ENCODE results near the gene PCGF1. TPM values are rescaled to one million over a fixed set of nuclear protein-coding genes. Genes with fewer than 3 reads are reported as not detected.
A peak's percentile ranks its signal among the peaks of the same experiment; 100 is the strongest.
"Not testable (repeated sequence)": the region's sequence is repeated elsewhere in the genome, so short reads cannot be mapped to it uniquely, and the experiment has no call there.

Gene PCGF1
- total RNA-seq, 1 donor from 2014 or later, result 20.3 TPM

DNA sequence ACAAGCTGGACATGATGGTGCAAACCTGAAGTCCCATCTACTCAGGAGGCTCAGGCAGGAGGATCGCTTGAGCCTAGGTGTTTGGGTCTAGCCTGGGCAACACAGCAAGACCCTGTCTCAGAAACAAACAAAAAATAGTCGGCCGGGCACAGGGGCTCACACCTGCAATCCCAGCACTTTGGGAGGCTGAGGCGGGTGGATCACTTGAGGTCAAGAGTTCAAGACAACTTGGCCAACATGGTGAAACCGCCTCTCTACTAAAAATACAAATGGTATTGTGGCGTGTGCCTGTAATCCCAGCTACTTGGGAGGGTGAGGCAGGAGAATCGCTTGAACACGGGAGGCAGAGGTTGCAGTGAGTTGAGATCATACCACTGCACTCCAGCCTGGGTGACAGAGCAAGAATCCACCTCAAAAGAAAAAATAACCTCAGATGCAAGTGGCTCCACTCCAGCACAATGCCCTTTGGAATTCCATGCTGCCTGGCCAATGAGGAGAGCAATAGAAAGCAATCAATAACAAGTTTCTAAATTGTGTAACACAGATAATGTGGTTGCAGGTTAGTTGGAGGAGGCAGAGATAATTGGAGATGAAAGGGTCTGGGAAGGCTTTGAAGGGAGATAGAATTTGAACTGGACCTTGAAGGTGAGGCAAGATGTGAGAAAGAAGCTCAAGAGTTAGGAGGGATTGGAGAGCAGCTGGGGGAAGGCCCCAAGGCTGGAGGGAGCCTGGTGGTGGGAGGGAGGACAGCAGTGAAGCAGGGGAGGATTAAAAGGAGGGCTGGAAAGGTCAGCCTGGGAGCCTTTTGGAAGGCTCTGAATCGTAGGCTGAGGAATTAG lies 18.6 kb downstream of the PCGF1 start:
- ATAC-seq (ENCODE audit: poor library complexity), result no peak
- intact Hi-C loops (cut with DNase I), result no loop called here
- no peak for DNase-seq

DNA sequence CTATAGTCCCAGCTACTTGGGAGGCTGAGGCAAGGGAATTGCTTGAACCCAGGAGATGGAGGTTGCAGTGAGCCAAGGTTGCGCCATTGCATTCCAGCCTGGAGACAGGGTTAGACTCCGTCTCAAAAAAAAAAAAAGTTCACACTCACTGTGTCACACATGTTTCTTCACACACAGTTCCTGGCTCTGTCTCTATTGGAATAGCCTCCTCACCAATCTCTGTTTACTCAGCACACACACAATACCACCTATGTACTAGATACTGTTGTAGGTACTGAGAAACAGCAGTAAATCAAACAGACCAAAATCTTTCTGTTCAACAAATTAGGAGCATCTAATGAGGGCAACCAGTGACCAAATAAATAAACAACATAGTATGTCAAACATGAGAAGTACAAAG lies 21.4 kb downstream of the PCGF1 start:
- intact Hi-C loops (cut with DNase I), result no loop called here
- DNase-seq, result no peak
- ATAC-seq (ENCODE audit: poor library complexity), result no peak

DNA sequence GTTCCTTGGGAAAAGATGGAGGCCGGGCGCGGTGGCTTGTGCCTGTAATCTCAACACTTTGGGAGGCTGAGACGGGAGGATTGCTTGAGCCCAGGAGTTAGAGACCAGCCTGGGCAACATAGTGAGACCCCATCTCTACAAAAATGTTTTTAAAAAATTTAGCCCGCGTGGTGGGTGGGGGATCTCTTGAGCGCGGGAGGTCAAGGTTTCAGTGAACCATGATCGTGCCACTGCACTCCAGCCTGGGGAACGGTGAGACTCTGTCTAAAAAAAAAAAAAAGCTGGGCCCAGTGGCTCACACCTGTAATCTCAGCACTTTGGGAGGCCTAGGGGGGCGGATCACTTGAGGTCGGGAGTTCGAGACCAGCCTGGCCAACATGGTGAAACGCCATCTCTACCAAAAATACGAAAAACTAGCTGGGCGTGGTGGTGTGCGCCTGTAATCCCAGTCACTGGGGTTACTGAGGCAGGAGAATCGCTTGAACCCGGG lies 23.8 kb downstream of the PCGF1 start:
- DNase-seq; ATAC-seq (ENCODE audit: poor library complexity): not testable (repeated sequence)
- intact Hi-C loops (cut with DNase I), result loop anchor here (2.0 to 5.0 kb wide), 2 partner anchors 17 to 104 kb away; no protein-coding TSS in a partner anchor

- intact Hi-C loops (cut with DNase I), result loop anchor here (5.0 kb wide), 1 partner anchor 104 kb away; no protein-coding TSS in a partner anchor
- peak; percentile 97 for DNase-seq
- ATAC-seq (ENCODE audit: poor library complexity), result peak; percentile 99
Measured at GRCh38 chr2:74482801-74483674, 24.5 kb downstream of the PCGF1 start, which contains the start of the genes CCDC142 and TTC31. Gene CCDC142, minus strand, starts transcription at chr2:74482998. Its CDS starts 161 bp downstream, at chr2:74482837. Gene TTC31, plus strand, starts transcription at chr2:74483081. Its CDS starts 15 bp downstream, at chr2:74483096.

DNA sequence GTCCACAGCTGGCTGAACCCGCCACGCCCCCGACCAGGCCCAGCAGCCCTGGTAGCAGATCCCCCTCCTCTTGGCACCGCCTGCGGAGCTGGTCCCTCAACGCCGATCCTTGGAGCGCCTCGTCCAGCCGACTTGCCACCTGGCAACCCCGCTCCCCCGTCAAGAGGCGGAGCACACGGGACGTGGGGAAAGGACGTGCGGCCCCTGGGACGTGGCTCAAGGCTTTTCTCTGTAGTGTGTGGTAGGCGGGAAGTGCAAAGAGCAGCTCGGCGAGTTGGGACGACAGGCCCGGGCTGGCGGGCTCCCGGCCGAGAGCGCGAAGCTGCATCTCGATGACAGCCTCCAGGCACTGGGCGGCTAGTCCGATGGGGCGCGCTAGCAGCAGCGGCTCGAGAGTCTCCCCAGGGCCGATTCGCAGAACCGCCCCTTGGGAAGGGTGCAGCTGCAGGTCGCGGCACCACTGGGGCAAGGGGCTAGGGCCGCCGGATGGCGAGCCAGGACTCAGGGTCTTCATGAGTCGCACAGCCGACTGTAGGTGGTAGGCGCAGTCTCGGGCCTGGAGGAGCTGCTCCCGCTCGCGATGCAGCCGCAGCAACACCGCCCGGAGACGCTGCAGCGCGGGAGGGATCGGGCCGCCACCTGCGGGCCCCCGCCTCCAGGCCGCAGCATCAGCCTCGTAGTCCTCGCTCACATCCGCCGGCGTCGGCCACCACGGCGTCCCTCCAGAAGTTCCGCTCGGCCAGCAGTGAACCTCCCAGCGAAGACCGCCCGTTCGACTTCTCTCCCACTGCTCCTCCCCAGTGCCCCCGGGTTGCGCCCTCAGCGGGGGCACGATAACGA lies 25.3 kb downstream of the PCGF1 start:
- ATAC-seq (ENCODE audit: poor library complexity), result peak; percentile 71
- peak; percentile 80 for DNase-seq
- intact Hi-C loops (cut with DNase I), result loop anchor here (5.0 kb wide), 1 partner anchor 105 kb away; no protein-coding TSS in a partner anchor

- ATAC-seq (ENCODE audit: poor library complexity) (no peak), DNase-seq (no peak)
- intact Hi-C loops (cut with DNase I), result loop anchor here (5.0 kb wide), 1 partner anchor 106 kb away; no protein-coding TSS in a partner anchor
Measured at GRCh38 chr2:74481431-74481830, 26.1 kb downstream of the PCGF1 start.

- intact Hi-C loops (cut with DNase I), result no loop called here
- no peak for DNase-seq
- ATAC-seq (ENCODE audit: poor library complexity), result no peak
Measured at GRCh38 chr2:74474899-74475298, 32.6 kb downstream of the PCGF1 start.

DNA sequence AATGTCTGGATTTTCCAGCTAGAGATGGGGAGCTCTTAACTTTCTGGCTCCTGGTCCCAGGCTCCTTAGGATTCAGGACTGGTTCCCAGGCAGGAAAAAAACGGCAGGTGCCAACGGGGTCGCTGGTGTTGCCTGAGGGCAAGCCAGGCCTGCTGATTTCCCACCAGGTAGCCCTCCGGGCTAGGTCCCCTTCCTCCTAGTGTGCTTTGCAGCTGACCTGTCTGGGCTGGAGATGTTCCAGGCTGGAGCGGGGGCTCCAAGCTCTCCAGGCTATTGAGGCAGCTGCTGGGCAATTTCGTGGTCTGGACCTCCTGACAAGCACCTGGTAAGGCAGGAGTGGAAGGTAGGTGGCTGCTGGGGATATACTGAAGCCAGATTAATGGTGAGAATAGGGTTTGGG lies 33.0 kb downstream of the PCGF1 start:
- intact Hi-C loops (cut with DNase I), result no loop called here
- ATAC-seq (ENCODE audit: poor library complexity), result no peak
- no peak for DNase-seq

DNA sequence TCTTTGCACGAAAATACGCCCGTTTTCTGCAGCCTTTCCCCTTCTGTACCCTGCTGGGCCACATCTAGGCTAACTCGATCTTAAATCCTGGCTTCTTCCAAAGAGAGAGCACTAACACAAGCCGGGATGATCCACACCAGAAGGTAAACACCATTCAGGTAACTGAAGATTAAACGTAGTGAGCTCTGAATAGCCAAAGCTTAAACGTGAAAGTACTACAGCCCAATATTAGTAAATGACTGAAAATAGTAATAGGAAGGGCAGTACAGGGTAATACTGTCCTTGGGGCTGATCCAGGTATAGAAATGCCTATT lies 34.6 kb downstream of the PCGF1 start:
- peak; percentile 6 for ATAC-seq (ENCODE audit: poor library complexity)
- intact Hi-C loops (cut with DNase I), result no loop called here
- DNase-seq, result no peak

GRCh38 chr2:74472086-74472944 lies 35.2 kb downstream of the PCGF1 start, which contains the start of gene MRPL53:
Gene MRPL53, minus strand, starts transcription at chr2:74472680. Its CDS starts 20 bp downstream, at chr2:74472660.
- intact Hi-C loops (cut with DNase I), result no loop called here
- ATAC-seq (ENCODE audit: poor library complexity), result peak; percentile 97
- DNase-seq, result peak; percentile 97

DNA sequence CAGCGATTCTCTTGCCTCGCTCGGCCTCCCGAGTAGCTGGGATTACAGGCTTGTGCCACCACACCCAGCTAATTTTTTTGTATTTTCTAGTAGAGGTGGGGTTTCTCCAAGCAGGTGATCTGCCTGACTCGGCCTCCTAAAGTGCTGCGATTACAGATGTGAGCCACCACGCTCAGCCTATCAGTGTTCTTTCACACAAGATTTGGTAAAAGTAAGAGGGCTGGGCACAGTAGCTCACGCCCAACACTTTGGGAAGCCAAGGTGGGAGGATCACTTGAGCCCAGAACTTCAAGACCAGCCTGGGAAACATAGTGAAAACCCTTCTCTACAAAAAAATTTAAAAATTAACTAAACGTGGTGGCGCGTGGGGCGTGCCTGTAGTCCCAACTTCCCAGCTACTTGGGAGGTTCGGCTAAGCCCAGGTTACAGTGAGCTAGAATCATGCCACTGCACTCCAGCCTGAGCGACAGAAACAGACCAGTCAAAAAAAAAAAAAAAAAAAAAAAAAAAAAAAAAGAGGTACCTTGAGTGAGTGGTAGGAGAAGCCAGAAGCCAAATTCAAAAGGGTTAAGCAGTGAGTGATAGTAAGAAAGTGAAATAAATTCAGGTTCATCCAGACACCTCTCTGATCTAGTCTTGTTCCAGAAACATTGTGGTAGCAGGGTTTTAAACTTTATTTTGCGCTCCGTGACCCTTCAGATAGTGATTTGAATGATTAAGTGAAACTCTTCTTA lies 36.0 kb downstream of the PCGF1 start:
- DNase-seq (no peak), ATAC-seq (ENCODE audit: poor library complexity) (no peak)
- intact Hi-C loops (cut with DNase I), result no loop called here

DNA sequence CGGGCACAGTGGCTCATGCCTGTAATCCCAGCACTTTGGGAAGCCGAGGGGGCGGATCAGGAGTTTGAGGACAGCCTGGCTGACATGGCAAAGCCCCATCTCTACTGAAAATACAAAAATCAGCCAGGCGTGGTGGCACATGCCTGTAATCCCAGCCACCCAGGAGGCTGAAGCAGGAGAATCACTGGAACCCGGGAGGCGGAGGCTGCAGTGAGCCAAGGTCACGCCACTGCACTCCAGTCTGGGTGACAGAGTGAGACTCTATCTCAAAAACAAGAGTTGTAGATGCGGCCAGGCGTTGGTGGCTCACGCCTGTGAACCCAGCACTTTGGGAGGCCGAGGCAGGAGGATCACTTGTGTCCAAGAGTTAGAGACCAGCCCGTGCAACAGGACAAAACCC lies 36.8 kb downstream of the PCGF1 start:
- ATAC-seq (ENCODE audit: poor library complexity); DNase-seq; intact Hi-C loops (cut with DNase I): not testable (repeated sequence)

DNA sequence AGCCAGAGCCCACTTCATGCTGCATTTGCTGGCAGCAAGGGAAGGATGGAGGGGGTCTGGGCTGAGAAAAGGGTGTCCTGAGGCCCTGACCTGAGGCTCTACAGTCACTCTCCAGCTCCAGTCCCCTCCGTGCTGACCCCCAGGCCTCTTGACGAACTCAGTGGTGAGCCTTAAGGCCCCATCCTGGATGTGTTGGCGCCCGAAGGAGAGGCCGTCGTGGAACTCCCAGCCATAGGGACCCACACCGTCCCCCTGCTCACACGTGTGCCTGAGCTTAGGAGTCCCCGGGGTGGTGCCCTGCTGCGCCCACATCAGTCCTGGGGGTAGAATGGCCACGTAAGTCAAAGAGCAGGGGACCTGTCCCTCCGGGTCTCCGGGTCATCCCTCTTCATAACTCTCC lies 43.1 kb downstream of the PCGF1 start:
- intact Hi-C loops (cut with DNase I), result no loop called here
- ATAC-seq (ENCODE audit: poor library complexity), result peak; percentile 1

GRCh38 chr2:74462786-74463105 lies 44.7 kb downstream of the PCGF1 start:
- intact Hi-C loops (cut with DNase I), result no loop called here

More for the DNA sequence above, 43.1 kb downstream of the PCGF1 start:
- DNase-seq, result no peak

DNA sequence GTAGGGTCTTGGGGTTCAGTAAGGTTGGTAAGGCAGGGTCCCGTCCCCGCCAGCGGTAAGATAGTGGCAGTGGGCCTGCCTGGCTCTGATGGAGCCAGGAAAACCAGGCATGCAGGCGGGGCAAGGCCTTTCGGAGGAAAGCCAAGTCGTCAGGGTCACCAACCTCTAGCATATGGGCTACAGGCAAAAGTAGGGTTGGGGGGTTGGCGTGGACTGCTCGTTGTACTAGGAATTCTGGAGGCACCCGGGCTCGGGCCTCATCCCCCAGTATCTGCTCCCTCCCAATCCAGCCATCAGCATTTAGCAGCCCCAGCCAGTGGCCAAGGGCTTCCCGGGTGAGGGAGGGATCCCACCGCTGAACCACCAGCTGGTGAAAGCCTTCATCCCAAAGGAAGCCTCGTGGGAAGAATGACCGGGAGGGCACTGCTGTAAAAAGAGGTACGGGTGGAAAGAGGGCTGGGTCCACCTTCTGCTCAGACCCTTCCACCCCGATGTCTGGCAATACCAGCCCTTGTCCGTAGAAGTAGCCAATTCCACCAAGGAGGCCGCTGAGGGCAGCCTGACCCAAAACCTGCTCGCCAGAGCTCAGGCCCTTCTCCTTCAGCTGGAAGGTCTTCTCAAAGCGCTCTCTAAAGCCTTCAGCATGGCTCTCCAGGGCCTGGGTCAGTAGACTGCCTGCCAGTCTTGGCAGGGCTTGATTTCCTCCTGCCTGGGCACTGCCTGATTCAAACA lies 45.3 kb downstream of the PCGF1 start:
- intact Hi-C loops (cut with DNase I), result no loop called here
- DNase-seq (no peak), ATAC-seq (ENCODE audit: poor library complexity) (no peak)

More at GRCh38 chr2:74462786-74463105, 44.7 kb downstream of the PCGF1 start:
- ATAC-seq (ENCODE audit: poor library complexity) (no peak), DNase-seq (no peak)
